ENCODE data around the gene PPP1R37.

- TF ChIP-seq, protein P1, sequence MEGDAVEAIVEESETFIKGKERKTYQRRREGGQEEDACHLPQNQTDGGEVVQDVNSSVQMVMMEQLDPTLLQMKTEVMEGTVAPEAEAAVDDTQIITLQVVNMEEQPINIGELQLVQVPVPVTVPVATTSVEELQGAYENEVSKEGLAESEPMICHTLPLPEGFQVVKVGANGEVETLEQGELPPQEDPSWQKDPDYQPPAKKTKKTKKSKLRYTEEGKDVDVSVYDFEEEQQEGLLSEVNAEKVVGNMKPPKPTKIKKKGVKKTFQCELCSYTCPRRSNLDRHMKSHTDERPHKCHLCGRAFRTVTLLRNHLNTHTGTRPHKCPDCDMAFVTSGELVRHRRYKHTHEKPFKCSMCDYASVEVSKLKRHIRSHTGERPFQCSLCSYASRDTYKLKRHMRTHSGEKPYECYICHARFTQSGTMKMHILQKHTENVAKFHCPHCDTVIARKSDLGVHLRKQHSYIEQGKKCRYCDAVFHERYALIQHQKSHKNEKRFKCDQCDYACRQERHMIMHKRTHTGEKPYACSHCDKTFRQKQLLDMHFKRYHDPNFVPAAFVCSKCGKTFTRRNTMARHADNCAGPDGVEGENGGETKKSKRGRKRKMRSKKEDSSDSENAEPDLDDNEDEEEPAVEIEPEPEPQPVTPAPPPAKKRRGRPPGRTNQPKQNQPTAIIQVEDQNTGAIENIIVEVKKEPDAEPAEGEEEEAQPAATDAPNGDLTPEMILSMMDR (tag by site-specific recombination; IDR thresholded peaks at IDR 0.05) = no peak
- no peak for TF ChIP-seq ZNF514 (tag by site-specific recombination; IDR thresholded peaks at IDR 0.05)
- no peak for TF ChIP-seq ZNF184 (tag by site-specific recombination; IDR thresholded peaks at IDR 0.05)
- TF ChIP-seq ZNF776 (tag by site-specific recombination; IDR thresholded peaks at IDR 0.05; ENCODE audit: borderline replicate concordance) = no peak
- TF ChIP-seq ZNF510 (tag by site-specific recombination; IDR thresholded peaks at IDR 0.05; ENCODE audit: insufficient replicate concordance) = no peak
- TF ChIP-seq TCF7L2 (IDR thresholded peaks at IDR 0.05; ENCODE audit: borderline replicate concordance, low read depth, low read length) = no peak
- TF ChIP-seq ZBTB11 (tag by site-specific recombination; conservative IDR thresholded peaks at IDR 0.05; ENCODE audit: low read depth) = no peak
- TF ChIP-seq ZNF221 (tag by site-specific recombination; IDR thresholded peaks at IDR 0.05; ENCODE audit: borderline replicate concordance) = no peak
- no peak for TF ChIP-seq ZNF629 (tag by site-specific recombination; IDR thresholded peaks at IDR 0.05)
- no peak for TF ChIP-seq ZNF785 (tag by site-specific recombination; IDR thresholded peaks at IDR 0.05)
- no peak for TF ChIP-seq ZNF155 (tag by site-specific recombination; IDR thresholded peaks at IDR 0.05)
- no peak for TF ChIP-seq ZNF513 (tag by site-specific recombination; IDR thresholded peaks at IDR 0.05)
- no peak for TF ChIP-seq ZNF157 (tag by site-specific recombination; IDR thresholded peaks at IDR 0.05)
- TF ChIP-seq ZNF76 (tag by site-specific recombination; IDR thresholded peaks at IDR 0.05; ENCODE audit: borderline replicate concordance, low read depth) = no peak
Observed at GRCh38 chr19:45098521-45099466, 5.8 kb downstream of the PPP1R37 start.

Measured in HEK293 (cell line).